HEK293 (cell line): ENCODE results near the gene NAT14.

Experiments
- CTCF ChIP-seq: fragments of 450-650 bp; formaldehyde crosslinking; IDR thresholded peaks from 2 replicates; pipeline ENCODE4 v1.5.1; 2016; ENCODE audit warnings: missing biosample characterization, missing genetic modification characterization
- IKZF3 ChIP-seq: fragments of 450-650 bp; IDR thresholded peaks from 2 replicates; pipeline ENCODE4 v1.5.0; 2018; ENCODE audit warnings: missing biosample characterization, mild to moderate bottlenecking, missing genetic modification characterization, moderate library complexity
- SCRT1 ChIP-seq: fragments of 450-650 bp; formaldehyde crosslinking; IDR thresholded peaks from 2 replicates; pipeline ENCODE4 v1.5.1; 2016; ENCODE audit warnings: missing biosample characterization, missing genetic modification characterization, borderline replicate concordance
- ZNF121 ChIP-seq: fragments of 450-650 bp; formaldehyde crosslinking; IDR thresholded peaks from 2 replicates; pipeline ENCODE4 v1.5.1; 2016; ENCODE audit warnings: missing biosample characterization, missing genetic modification characterization
- ZNF2 ChIP-seq: fragments of 450-650 bp; formaldehyde crosslinking; IDR thresholded peaks from 2 replicates; pipeline ENCODE4 v1.5.1; 2016; ENCODE audit warnings: missing biosample characterization, missing genetic modification characterization
- ZNF664 ChIP-seq: fragments of 450-650 bp; formaldehyde crosslinking; IDR thresholded peaks from 2 replicates; pipeline ENCODE4 v1.5.1; 2016; ENCODE audit warnings: missing biosample characterization, missing genetic modification characterization

- TF ChIP-seq ZNF2 (tag by site-specific recombination) (no peak), CTCF (tag by site-specific recombination) (no peak), IKZF3 (tag by site-specific recombination) (no peak), ZNF664 (no peak), SCRT1 (no peak), ZNF121 (tag by site-specific recombination) (no peak)
Observed at GRCh38 chr19:55489711-55490477, 4.9 kb downstream of the NAT14 start.
